ENCODE results near the gene CLASP1. TPM values are rescaled to one million over a fixed set of nuclear protein-coding genes. Genes with fewer than 3 reads are reported as not detected.
"Not testable (repeated sequence)": the region's sequence is repeated elsewhere in the genome, so short reads cannot be mapped to it uniquely, and the experiment has no call there.

The CLASP1 gene
- total and polyA plus RNA-seq, 9 donors = 40.3 to 67.9 (median 51.7) TPM

DNA sequence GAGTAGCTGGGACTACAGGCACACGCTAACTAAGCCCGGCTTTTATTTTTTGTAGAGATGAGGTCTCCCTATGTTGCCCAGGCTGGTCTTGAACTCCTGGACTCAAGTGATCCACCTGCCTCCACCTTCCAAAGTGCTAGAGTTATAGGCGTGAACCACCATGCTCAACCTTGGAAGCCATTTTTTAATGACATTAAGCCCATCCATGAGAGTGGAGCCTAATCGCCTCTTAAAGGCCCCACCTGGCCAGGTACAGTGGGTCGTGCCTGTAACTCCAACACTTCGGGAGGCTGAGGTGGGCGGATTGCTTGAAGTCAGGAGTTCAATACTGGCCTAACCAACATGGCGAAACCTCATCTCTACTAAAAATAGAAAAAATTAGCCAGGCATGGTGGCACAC, 322.6 kb downstream of the CLASP1 start:
- Histone ChIP-seq H3K4me3 (ENCODE audit: low read length) (no peak overlapping the region), H3K4me1 (ENCODE audit: control insufficient read depth, insufficient read depth, low read length) (no peaks in the 10 kb centered on the region), H3K27me3 (ENCODE audit: control insufficient read depth, insufficient read depth, low read length) (no peaks in the 10 kb centered on the region), H3K36me3 (ENCODE audit: control insufficient read depth, insufficient read depth, low read length) (no peaks in the 10 kb centered on the region), H3K9me3 (replicated peaks; ENCODE audit: control insufficient read depth, low read depth, low read length) (no peaks in the 10 kb centered on the region), H3K27ac (ENCODE audit: low read length) (no peak overlapping the region)
- 93% methylated on average over 5 of the region's 8 CpGs for WGBS (ENCODE audit: insufficient coverage)
- DNase-seq = no peak

DNA sequence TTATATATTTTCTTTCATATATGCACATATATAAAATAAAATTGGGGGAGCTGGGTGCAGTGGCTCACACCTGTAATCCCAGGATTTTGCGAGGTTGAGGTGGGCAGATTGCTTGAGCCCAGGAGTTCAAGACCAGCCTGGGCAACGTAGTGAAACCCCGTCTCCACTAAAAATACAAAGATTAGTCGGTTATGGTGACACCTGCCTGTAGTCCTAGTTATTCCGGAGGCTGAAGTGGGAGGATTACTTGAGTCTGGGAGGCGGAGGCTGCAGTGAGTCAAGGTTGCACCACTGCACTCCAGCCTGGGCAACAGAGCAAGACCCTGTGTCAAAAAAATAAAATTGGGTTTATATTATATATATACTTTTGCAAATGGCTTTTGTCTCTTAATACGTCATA, 324.7 kb downstream of the CLASP1 start:
- Histone ChIP-seq H3K4me1 (ENCODE audit: control insufficient read depth, insufficient read depth, low read length) (no peaks in the 10 kb centered on the region), H3K4me3 (ENCODE audit: low read length) (no peak overlapping the region), H3K27ac (ENCODE audit: low read length) (no peak overlapping the region), H3K27me3 (ENCODE audit: control insufficient read depth, insufficient read depth, low read length) (no peaks in the 10 kb centered on the region), H3K9me3 (replicated peaks; ENCODE audit: control insufficient read depth, low read depth, low read length) (no peaks in the 10 kb centered on the region), H3K36me3 (ENCODE audit: control insufficient read depth, insufficient read depth, low read length) (no peaks in the 10 kb centered on the region)
- no peak for DNase-seq
- WGBS (ENCODE audit: insufficient coverage) = 92% methylated on average over 5 of the region's 7 CpGs

DNA sequence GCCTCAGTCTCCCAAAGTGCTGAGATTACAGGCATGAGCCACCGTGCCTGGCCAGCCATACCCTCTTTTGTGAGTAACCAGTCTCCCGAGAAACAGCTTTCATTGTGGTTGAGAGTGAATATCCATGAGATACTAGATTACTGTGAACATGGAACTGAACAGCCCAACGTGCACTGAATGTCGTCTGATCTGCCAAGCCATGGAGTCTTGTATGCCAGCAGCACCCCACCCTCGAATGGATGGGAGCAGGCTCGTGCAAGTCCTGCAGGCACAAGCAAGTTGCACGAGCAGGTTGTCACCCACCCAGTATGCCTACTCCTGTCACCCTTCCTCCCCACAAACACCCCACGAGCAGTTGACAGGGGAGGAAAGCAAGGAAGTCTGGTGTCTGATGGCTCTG, 327.8 kb downstream of the CLASP1 start:
- Histone ChIP-seq H3K27ac (ENCODE audit: low read length) (no peak overlapping the region), H3K9me3 (replicated peaks; ENCODE audit: control insufficient read depth, low read depth, low read length) (no peaks in the 10 kb centered on the region), H3K4me3 (ENCODE audit: low read length) (no peak overlapping the region), H3K27me3 (ENCODE audit: control insufficient read depth, insufficient read depth, low read length) (no peaks in the 10 kb centered on the region), H3K4me1 (ENCODE audit: control insufficient read depth, insufficient read depth, low read length) (no peaks in the 10 kb centered on the region), H3K36me3 (ENCODE audit: control insufficient read depth, insufficient read depth, low read length) (no peaks in the 10 kb centered on the region)
- 81% methylated on average over 5 of the region's 8 CpGs for WGBS (ENCODE audit: insufficient coverage)
- DNase-seq = no peak

DNA sequence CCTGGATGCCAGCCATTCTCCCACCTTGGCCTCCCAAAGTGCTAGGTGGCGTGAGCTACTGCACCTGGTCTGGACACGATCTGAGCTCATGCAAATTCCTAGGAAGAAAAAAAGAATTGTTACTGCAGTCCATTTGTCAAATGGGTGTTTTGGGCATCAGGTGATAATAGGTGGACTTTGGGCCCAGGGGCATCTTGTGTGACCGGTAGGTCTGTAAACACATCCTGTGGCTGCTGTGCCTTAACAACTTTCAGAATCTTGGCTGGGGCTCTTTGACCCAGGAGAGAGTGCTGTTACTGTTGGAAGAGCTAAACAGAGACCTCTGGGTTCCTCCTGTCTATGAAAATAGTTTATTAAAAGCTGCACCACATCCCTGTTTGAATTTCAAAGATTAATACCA, 329.3 kb downstream of the CLASP1 start:
- H3K4me3 ChIP-seq (ENCODE audit: low read length) = no peak overlapping the region
- no peaks in the 10 kb centered on the region for H3K4me1 ChIP-seq (ENCODE audit: control insufficient read depth, insufficient read depth, low read length)
- H3K9me3 ChIP-seq (replicated peaks; ENCODE audit: control insufficient read depth, low read depth, low read length) = no peaks in the 10 kb centered on the region
- WGBS (ENCODE audit: insufficient coverage) = 100% methylated on average over 1 of the region's 3 CpGs
- H3K27ac ChIP-seq (ENCODE audit: low read length) = no peak overlapping the region
- no peak for DNase-seq
- no peaks in the 10 kb centered on the region for H3K27me3 ChIP-seq (ENCODE audit: control insufficient read depth, insufficient read depth, low read length)
- H3K36me3 ChIP-seq (ENCODE audit: control insufficient read depth, insufficient read depth, low read length) = no peaks in the 10 kb centered on the region

DNA sequence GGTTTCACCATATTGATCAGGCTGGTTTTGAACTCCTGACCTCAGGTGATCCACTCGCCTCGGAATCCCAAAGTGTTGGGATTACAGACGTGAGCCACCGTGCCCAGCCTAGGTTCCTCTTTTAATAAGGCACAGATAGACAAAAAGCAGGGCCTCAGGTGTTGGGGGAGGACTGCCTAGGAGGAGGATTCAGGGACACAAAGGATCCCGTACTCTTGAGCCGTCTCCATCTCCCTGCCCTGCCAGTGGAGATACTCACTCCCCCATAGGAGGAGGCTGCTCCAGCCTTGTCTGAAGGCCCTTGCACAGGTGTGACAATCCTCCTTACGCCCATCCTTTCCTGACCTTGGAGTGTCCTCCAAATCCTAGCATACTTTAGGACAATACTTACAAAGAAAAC, 332.3 kb downstream of the CLASP1 start:
- no peak overlapping the region for H3K4me3 ChIP-seq (ENCODE audit: low read length)
- DNase-seq = no peak
- H3K27me3 ChIP-seq (ENCODE audit: control insufficient read depth, insufficient read depth, low read length) = no peaks in the 10 kb centered on the region
- WGBS (ENCODE audit: insufficient coverage) = 100% methylated on average over 1 of the region's 7 CpGs
- H3K27ac ChIP-seq (ENCODE audit: low read length) = no peak overlapping the region
- H3K36me3 ChIP-seq (ENCODE audit: control insufficient read depth, insufficient read depth, low read length) = no peaks in the 10 kb centered on the region
- no peaks in the 10 kb centered on the region for H3K4me1 ChIP-seq (ENCODE audit: control insufficient read depth, insufficient read depth, low read length)
- no peaks in the 10 kb centered on the region for H3K9me3 ChIP-seq (replicated peaks; ENCODE audit: control insufficient read depth, low read depth, low read length)

DNA sequence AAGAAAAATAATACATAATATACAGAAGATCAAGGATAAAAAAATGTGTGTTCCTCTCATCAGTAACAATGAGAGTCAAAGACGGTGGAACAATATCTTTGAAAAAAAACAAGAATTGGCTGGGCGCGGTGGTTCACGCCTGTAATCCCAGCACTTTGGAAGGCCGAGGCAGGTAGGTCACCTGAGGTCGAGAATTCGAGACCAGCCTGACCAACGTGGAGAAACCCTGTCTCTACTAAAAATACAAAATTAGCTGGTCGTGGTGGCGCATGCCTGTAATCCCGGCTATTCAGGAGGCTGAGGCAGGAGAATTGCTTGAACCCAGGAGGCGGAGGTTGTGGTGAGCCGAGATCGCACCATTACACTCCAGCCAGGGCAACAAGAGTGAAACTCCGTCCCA, 335.6 kb downstream of the CLASP1 start:
- DNase-seq = not testable (repeated sequence)

DNA sequence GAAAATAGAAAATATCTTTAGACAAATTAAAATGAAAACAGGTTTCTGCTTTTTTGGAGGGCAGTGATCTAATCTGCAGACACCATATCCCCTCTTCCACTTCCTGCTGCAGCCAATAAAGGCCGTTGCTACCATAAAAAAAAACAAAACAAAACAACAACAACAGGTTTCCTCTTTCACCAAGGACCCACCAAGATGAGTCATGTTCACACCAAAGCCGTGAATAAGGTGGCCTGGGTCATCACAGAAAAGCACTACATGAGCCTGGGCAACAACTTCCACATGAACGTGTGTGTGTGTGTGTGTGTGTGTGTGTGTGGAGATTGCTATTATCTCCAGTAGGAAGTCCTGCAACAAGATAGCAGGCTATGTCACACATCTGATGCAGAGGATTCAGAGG, 339.5 kb downstream of the CLASP1 start:
- WGBS (ENCODE audit: insufficient coverage) = no CpG with 5 or more reads among the region's 3 CpGs
- H3K36me3 ChIP-seq (ENCODE audit: control insufficient read depth, insufficient read depth, low read length) = no peaks in the 10 kb centered on the region
- H3K4me1 ChIP-seq (ENCODE audit: control insufficient read depth, insufficient read depth, low read length) = no peaks in the 10 kb centered on the region
- H3K27ac ChIP-seq (ENCODE audit: low read length) = no peak overlapping the region
- peak; percentile 32 for DNase-seq
- H3K4me3 ChIP-seq (ENCODE audit: low read length) = no peak overlapping the region
- no peaks in the 10 kb centered on the region for H3K27me3 ChIP-seq (ENCODE audit: control insufficient read depth, insufficient read depth, low read length)
- H3K9me3 ChIP-seq (replicated peaks; ENCODE audit: control insufficient read depth, low read depth, low read length) = no peaks in the 10 kb centered on the region

More for the DNA sequence above, 335.6 kb downstream of the CLASP1 start:
- H3K4me3 ChIP-seq (ENCODE audit: low read length); H3K9me3 ChIP-seq (replicated peaks; ENCODE audit: control insufficient read depth, low read depth, low read length); H3K27ac ChIP-seq (ENCODE audit: low read length); H3K4me1 ChIP-seq (ENCODE audit: control insufficient read depth, insufficient read depth, low read length); H3K27me3 ChIP-seq (ENCODE audit: control insufficient read depth, insufficient read depth, low read length); H3K36me3 ChIP-seq (ENCODE audit: control insufficient read depth, insufficient read depth, low read length): not testable (repeated sequence)
- WGBS (ENCODE audit: insufficient coverage) = 80% methylated on average over 12 of the region's 15 CpGs

DNA sequence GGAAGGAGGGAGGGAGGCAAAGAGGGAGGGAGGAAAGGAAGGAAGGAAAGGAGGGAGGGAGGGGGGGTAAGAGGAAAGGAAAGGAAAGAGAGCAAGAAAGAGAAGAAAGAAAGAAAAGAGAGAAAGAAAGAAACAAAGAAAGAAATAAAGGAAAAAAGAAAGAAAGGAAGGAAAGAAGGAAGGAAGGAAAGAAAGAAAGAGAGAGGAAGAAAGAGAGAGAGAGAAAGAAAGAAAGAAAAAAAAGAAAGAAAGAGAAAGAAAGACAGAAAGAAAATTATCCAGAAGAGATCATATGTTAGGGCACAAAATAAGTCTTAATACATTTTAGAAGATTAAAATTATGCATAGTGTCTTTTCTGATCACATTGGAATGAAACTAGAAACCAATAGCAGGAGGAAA, 339.9 kb downstream of the CLASP1 start:
- Histone ChIP-seq H3K4me3 (ENCODE audit: low read length) (no peak overlapping the region), H3K9me3 (replicated peaks; ENCODE audit: control insufficient read depth, low read depth, low read length) (no peaks in the 10 kb centered on the region), H3K36me3 (ENCODE audit: control insufficient read depth, insufficient read depth, low read length) (no peaks in the 10 kb centered on the region), H3K4me1 (ENCODE audit: control insufficient read depth, insufficient read depth, low read length) (no peaks in the 10 kb centered on the region), H3K27ac (ENCODE audit: low read length) (no peak overlapping the region), H3K27me3 (ENCODE audit: control insufficient read depth, insufficient read depth, low read length) (no peaks in the 10 kb centered on the region)
- DNase-seq = no peak

DNA sequence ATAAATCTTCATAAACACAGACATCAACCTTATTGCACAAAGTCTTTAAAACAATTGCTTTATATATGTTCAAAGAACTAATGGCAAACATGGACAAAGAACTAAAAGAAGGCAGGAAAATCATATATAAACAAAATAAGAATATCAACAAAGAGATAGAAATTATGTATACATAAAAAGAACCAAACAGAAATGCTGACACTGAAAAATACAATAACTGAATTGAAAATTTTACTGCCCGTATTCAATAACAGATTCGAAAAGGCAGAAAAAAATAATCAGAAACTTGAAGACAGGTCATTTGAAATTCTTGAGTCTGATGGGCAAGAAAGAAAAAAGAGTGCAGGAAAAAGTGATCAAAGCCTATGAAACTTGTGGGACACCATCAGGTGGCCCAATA, 342.2 kb downstream of the CLASP1 start:
- H3K36me3 ChIP-seq (ENCODE audit: control insufficient read depth, insufficient read depth, low read length) = no peaks in the 10 kb centered on the region
- DNase-seq = no peak
- H3K4me1 ChIP-seq (ENCODE audit: control insufficient read depth, insufficient read depth, low read length) = no peaks in the 10 kb centered on the region
- no peak overlapping the region for H3K4me3 ChIP-seq (ENCODE audit: low read length)
- WGBS (ENCODE audit: insufficient coverage) = 80% methylated on average over 1 of the region's 2 CpGs
- H3K27ac ChIP-seq (ENCODE audit: low read length) = no peak overlapping the region
- H3K9me3 ChIP-seq (replicated peaks; ENCODE audit: control insufficient read depth, low read depth, low read length) = no peaks in the 10 kb centered on the region
- no peaks in the 10 kb centered on the region for H3K27me3 ChIP-seq (ENCODE audit: control insufficient read depth, insufficient read depth, low read length)

DNA sequence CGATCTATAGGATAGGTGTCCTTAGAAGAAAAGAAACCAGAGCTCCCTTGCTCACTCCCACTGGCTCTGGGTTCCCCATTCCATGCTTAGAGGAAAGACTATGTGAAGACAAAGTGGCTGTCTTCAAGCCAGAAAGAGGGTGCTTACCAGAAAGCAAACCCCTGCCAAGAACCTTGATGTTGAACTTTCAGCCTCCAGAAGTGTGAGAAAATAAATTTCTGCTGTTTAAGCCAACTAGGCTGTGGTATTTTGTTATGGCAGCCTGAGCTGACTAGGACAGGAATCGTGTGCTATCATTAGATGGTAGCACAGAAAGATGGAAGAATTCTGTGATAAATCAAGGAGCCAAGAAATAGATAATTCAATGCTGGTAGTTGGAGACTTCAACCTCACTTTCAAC, 344.3 kb downstream of the CLASP1 start:
- H3K4me1 ChIP-seq (ENCODE audit: control insufficient read depth, insufficient read depth, low read length) = no peaks in the 10 kb centered on the region
- DNase-seq = no peak
- WGBS (ENCODE audit: insufficient coverage) = 80% methylated on average over 1 of the region's 2 CpGs

DNA sequence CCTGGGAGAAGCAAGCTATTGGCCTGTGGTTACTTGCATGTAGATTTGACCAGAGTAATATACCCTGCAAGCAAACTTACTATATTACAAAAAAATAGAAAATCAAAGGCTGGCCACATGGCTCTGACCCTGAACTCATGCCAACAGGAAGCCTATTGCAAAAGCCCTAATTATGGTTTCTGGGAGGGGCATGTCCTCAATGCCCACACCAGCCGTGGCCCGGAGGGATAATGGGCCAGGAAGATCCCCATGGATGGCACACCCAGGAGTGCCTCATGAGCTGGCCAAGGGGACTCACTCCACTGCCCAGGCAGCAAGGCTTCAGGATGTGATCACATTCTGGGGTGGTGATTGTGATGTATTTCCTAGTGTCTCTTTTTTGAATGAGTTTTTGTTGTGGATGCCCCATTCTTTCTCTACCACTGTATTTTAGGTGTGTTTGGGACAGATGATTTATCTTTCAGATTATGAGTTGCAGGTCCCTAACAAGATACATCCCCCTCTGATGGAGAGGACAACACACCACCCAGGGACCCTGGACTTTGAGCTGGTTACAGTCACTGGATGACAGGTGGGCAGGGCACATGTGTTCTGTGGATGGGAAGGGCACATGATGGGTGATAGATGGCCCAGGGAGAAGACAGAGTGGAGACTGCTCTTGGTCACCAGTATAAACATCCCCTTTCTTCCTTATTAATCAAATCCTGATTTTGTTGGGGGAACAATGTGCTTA, 345.6 kb downstream of the CLASP1 start:
- H3K27ac ChIP-seq (ENCODE audit: low read length) = no peak overlapping the region
- no peaks in the 10 kb centered on the region for H3K27me3 ChIP-seq (ENCODE audit: control insufficient read depth, insufficient read depth, low read length)
- no peaks in the 10 kb centered on the region for H3K4me1 ChIP-seq (ENCODE audit: control insufficient read depth, insufficient read depth, low read length)
- WGBS (ENCODE audit: insufficient coverage) = 63% methylated on average over 2 of the region's 2 CpGs
- H3K36me3 ChIP-seq (ENCODE audit: control insufficient read depth, insufficient read depth, low read length) = no peaks in the 10 kb centered on the region
- no peak for DNase-seq
- no peaks in the 10 kb centered on the region for H3K9me3 ChIP-seq (replicated peaks; ENCODE audit: control insufficient read depth, low read depth, low read length)
- H3K4me3 ChIP-seq (ENCODE audit: low read length) = no peak overlapping the region

More for the DNA sequence above, 344.3 kb downstream of the CLASP1 start:
- Histone ChIP-seq H3K27ac (ENCODE audit: low read length) (no peak overlapping the region), H3K27me3 (ENCODE audit: control insufficient read depth, insufficient read depth, low read length) (no peaks in the 10 kb centered on the region), H3K9me3 (replicated peaks; ENCODE audit: control insufficient read depth, low read depth, low read length) (no peaks in the 10 kb centered on the region), H3K36me3 (ENCODE audit: control insufficient read depth, insufficient read depth, low read length) (no peaks in the 10 kb centered on the region), H3K4me3 (ENCODE audit: low read length) (no peak overlapping the region)

All from muscle of leg (tissue), 11 donors.